HG02678 (cell line): ENCODE results near the gene PAQR5.

Experiments
- ATAC-seq: cut with Tn5 transposase; IDR thresholded peaks from one replicate; pipeline ENCODE4 v1.9.1; 2021; ENCODE audit warnings: mild to moderate bottlenecking, moderate library complexity; ENCODE audit not compliant: unreplicated experiment

The PAQR5 gene

DNA sequence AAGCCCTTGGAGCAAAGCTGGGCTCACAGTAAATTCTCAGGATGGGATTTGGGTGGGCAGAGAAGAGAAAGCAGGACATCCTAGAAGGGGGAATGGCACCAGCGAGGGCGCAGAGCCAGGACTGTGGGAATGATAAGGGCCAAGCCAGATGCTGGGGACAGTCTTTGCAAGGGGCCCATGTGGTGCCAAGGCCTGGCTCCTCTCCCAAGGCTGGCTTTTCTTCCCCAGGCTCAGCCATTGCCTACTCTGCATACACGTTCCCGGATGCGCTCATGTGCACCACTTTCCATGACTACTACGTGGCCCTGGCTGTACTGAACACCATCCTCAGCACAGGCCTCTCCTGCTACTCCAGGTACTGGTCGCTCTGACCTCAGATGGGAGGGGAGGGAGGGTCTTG lies 90.7 kb downstream of the PAQR5 start:
- ATAC-seq = no peak

DNA sequence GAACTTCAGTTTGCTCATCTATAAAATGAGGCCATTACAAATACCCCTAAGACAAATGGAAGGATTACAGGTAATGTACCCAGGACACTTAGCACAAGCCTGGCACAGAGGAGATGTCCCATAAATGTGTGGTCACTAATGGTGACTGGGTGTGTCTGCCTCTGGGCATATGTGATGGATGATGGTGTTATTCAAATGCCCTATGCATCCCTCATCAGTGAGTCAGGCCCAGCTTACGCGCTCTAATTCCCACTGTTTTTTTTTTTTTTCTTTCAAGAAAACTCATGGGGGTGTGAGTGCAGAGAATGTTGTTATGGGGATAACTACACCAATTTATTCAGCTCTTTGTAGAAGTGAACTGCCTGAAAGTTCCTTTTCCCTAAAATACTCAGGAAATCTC lies 91.9 kb downstream of the PAQR5 start:
- ATAC-seq = no peak

DNA sequence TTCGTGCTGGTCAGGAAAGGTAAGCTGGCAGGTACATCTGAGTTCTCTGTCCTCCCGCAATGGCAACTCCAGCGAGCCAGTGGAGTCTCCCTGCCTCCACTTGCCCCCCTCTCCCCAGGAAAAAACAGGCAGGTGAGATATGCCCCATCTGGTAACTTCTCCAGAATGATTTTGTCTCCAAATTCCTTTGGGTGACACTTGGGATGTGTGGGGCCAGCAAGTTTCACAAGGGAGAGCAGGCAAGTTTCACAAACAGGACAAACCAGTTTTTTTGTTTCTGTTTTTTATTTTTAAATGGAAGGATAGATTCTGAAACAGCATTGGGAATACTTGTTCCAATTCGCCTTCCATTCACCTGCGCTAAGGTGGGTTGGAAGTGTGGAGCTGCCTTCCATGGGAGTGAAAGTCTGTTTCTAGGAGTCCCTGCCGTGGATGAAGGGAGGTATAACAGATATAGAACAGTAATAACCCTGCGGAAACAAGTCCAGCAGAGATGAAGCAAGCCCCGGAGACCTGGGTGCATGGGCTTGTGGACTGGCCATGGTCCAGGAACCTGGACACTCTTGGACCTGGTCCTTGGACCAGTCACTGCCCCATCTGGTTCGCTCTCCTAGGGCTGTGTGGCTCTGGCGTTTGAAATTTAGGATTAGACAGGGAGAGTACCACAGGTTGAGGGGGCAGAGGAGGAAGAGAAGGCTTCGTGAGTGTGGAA lies 92.5 kb downstream of the PAQR5 start:
- ATAC-seq = no peak

DNA sequence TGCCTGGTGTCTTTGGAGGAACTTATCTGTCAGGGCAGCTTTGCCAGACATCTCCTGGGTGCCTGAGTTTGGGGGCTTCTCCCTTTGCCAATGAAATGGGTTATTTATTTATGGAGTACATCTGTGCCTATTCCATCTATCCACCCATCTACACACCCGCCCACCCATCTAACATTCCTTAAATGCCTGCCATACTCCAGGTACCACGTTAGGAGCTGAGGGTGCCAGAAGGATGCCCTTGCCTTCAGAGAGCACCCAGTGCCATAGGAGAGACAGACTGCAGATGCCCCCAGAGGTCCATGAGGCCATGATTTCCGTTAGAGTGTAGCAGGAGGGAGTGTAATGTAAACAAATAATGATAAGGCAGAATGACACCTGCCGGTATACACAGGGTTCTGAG lies 93.6 kb downstream of the PAQR5 start:
- ATAC-seq = no peak

DNA sequence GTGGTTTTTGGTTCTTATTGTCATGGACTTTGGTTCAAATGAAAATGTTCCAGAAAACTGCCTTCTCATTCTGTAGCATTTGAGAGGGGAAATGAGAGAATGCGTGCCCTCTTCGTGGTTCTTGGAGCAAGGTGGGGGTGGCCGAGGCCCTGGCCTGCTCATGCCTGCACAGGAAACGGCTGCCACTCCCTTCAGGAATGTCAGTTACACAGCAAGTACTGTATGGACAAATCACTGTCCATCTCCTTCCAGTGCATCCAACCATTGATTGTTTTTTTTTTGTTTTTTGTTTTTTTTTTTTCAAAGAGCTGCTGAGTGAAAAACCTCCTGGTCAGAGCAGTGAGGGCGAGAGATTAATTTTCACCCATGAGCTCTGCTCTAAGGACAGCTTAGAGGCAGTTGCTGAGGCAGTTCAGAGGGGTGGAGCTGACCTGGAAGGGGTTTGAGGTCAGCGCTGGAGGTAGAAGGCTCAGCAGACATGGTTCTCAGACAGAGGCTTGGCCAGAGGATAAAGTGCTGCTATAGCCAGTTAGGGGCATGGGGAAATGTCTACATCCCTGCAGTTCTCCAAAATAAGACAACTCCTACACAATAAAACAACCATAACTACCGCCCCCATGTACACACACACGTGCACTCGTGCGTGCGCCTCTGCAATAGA lies 95.2 kb downstream of the PAQR5 start:
- ATAC-seq = no peak

GRCh38 chr15:69394556-69395282 lies 96.0 kb downstream of the PAQR5 start:
- ATAC-seq = peak; percentile 65

- no peak for ATAC-seq
These were observed 96.7 kb downstream of the PAQR5 start for GRCh38 chr15:69395460-69395859.

DNA sequence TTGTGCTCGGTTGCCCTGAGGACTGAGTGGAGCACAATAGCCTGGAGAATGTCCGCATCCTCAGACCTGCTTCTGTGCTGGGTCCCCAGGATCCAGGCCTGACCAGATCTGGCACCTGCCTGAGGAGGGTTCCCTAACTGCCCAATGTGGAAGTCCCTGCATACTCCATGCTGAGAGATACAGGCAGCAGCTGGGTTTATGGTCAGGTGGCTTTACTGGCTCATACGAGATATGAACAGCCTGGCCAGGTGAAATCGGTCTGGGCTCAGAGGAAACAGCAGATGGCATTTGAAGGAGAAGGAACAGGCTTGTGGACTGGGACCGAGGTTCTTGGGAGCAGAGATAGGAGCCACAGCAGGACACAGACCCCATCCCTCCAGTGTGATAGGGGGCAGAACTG lies 97.3 kb downstream of the PAQR5 start:
- no peak for ATAC-seq

DNA sequence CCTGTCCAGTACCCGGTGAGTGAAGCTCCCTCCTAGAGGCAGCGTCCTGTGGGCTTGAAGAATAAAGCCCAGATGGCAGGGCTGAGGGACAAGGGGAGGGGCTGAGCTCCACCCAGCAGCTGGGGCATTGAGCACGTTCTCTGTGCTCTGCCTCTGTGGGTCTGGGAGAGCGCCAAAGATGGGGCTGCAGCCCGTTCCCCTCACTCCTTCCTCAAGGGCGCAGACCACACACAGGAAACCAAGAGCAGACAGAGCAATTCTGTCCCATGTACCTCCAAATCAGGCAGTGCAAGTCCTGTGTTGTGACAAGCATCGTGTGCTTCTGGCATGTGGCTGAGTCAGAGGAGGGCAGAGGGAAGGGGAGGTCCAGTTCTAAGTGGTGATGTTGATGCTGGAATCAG lies 99.8 kb downstream of the PAQR5 start:
- ATAC-seq = no peak

DNA sequence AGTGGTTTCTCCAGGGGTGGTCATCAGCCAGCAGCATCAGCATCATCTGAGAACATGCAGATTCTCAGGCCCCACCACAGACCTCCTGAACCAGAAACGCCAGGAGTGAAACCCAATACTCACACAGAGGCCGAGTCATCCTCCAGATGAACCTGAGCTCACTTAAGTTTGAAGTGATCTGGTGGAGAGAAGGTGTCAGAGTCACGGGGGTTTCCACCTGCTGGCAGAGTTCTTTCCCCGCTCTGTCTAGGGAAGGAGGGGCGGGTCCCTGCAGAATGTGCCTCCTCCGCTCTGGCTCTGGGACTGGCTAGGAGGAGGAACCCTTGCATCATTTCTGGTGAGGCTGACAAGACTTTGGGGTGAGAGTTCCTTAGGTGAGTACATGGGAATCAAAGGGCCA lies 102.1 kb downstream of the PAQR5 start:
- ATAC-seq = no peak

GRCh38 chr15:69402816-69403215 lies 104.1 kb downstream of the PAQR5 start:
- no peak for ATAC-seq

DNA sequence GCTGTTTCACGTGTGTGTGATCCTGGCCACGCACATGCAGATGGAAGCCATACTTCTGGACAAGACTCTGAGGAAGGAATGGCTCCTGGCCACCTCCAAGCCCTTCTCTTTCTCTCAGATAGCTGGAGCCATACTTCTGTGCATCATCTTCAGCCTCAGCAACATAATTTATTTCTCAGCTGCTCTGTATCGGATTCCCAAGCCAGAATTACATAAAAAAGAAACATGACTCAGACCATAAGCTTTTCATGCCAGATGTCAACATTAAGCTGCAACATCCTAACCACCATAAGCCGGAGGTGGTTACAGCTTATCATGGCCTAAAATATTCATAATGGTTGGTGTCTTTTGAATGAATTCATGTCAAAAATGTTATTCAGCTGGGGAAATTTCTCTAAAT lies 104.9 kb downstream of the PAQR5 start:
- ATAC-seq = no peak

GRCh38 chr15:69405110-69405509 lies 106.4 kb downstream of the PAQR5 start:
- no peak for ATAC-seq

- ATAC-seq = no peak
These were observed 109.1 kb downstream of the PAQR5 start for GRCh38 chr15:69407719-69408400.

DNA sequence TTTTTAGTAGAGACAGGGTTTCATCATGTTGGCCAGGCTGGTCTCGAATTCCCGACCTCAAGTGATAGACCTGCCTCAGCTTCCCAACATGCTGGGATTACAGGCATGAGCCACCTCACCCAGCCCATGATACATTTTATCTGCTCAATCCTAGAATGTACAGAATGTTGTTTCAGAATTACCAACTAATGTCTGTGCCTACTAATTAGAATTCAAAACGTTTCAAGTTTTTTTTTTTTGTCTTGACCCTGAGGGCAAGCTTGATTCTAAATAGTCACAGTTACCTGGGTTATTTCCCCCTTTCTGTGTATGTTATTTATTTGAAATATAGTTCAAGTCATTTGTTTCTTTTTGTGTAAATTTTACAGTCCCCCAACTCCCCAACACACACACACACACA lies 110.1 kb downstream of the PAQR5 start:
- no peak for ATAC-seq

GRCh38 chr15:69410248-69410874 lies 111.6 kb downstream of the PAQR5 start:
- no peak for ATAC-seq

DNA sequence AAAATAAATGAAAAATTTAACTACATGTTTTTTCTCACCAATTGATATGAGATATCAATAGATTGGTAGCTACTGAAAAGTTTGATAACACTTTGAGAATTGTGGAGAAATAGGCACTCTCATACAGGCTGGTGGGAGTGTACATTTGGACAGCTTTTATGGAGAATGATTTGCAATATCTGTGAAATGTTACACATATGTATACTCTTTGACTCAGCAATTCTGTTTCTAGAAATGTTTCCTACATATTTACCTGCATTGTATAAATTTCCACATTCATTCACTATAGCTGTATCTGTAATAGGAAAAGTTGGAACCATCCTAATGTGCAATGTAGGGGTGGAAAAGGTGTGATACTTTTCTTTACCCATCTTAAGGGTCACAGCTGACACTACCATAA lies 113.6 kb downstream of the PAQR5 start:
- ATAC-seq = no peak

DNA sequence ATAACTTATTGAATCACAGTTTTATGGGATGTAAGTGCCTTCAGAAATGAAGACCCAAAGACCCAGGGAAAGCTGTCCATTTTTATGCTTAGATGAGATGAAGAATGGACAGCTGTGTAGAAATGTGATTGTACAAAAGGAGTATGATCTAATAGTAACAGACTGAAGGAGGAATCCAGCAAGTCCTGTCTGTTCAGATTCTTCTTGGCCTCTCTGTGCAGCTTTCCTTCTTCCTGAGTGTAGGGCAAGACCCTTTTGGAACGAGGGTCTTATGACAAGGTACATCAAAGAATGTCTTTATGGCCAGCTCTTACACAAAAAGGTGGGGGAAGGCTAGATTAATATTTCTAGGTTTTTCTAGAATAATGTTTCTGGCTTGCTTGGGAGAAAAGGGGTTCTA lies 114.0 kb downstream of the PAQR5 start:
- no peak for ATAC-seq

GRCh38 chr15:69413822-69414700 lies 115.3 kb downstream of the PAQR5 start, which contains the start of gene KIF23:
Gene KIF23 (plus strand): TSS chr15:69414349. CDS start chr15:69414466, 117 bp downstream.
- peak; percentile 95 for ATAC-seq

GRCh38 chr15:69414701-69415167 lies 116.0 kb downstream of the PAQR5 start:
- peak; percentile 26 for ATAC-seq
